ENCODE results near the gene AFAP1. TPM values are rescaled to one million over a fixed set of nuclear protein-coding genes. Genes with fewer than 3 reads are reported as not detected.

Gene AFAP1
- total RNA-seq, 1 donor from 2014 or later: 27.8 TPM

DNA sequence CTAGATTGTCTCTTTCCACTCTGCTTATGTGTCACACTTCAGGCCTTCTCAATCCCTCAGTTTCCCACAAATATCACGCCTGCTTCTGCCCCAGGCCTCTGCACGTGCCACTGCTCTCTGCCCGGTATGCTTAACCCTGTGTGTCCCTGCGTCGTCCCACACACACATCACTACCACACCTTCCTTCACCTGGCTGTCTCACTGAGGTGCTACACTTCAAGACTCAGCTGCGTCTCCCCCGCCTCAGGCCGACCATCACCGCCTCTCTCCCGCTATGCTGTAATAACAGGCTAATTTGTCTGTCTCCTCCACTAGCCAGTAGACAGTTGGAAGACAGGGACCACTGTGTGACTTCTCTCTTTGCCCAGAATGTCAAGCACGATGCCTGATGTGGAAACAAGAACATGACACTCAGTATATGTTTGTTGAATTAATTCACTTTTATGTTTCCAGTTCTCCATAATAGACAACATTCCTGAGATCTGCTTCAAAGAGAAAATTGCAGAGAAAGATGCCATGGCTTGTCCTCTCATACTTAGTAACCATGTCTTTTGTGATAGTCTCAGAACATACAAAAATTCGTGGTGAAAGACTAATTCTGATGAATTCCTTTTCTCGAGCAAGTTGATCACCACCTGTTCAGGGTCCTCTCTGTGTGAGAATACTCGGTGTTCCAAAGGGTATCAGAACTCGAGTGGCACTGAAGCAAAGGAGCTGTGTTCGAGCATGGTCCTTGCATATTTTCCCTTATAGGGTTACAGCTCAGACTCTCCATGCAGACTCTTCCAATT is 54.2 kb downstream of the AFAP1 start:
- H3K27me3 Mint-ChIP-seq (ENCODE audit: unreplicated experiment): peaks cover 8% of the 10 kb centered on the region
- no peak overlapping the region for H3K27ac Mint-ChIP-seq (ENCODE audit: unreplicated experiment)
- H3K4me1 Mint-ChIP-seq (ENCODE audit: unreplicated experiment): peaks cover 20% of the 10 kb centered on the region
- no peak overlapping the region for H3K4me3 Mint-ChIP-seq (ENCODE audit: unreplicated experiment)
- no peak for TF ChIP-seq CTCF (IDR thresholded peaks at IDR 0.05; ENCODE audit: unreplicated experiment)
- peaks cover 3% of the 10 kb centered on the region for H3K36me3 Mint-ChIP-seq (ENCODE audit: low read depth, unreplicated experiment)
- H3K9me3 Mint-ChIP-seq (ENCODE audit: unreplicated experiment): no peaks in the 10 kb centered on the region
- no peak for DNase-seq (ENCODE audit: low spot score)

GRCh38 chr4:7880683-7881082 is 59.0 kb downstream of the AFAP1 start:
- Mint-ChIP-seq H3K27ac (ENCODE audit: unreplicated experiment) (peak overlapping the region; percentile 93), H3K4me1 (ENCODE audit: unreplicated experiment) (peaks cover 45% of the 10 kb centered on the region), H3K4me3 (ENCODE audit: unreplicated experiment) (no peak overlapping the region), H3K9me3 (ENCODE audit: unreplicated experiment) (no peaks in the 10 kb centered on the region), H3K36me3 (ENCODE audit: low read depth, unreplicated experiment) (no peaks in the 10 kb centered on the region), H3K27me3 (ENCODE audit: unreplicated experiment) (peaks cover 10% of the 10 kb centered on the region)
- DNase-seq (ENCODE audit: low spot score): no peak
- no peak for TF ChIP-seq CTCF (IDR thresholded peaks at IDR 0.05; ENCODE audit: unreplicated experiment)

DNA sequence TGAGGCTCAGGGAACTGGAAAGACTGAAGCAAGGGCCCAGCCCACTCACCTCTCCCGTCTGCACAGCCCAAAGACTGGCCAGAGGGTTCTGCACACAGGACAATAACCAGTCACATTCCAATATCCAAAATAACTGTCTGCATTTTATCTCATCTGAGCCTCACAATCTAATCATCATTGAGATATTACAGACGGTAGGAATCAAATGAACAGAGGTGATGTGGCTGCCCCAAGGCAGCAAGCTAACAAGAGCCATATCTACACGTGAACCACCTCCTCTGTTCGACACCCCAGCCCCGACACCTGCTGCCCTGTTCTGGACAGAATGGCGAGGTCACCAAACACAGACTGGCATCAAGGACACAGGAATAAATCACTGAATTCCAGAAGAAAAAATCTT is 60.5 kb downstream of the AFAP1 start:
- Mint-ChIP-seq H3K4me3 (ENCODE audit: unreplicated experiment) (no peak overlapping the region), H3K27ac (ENCODE audit: unreplicated experiment) (peak overlapping the region; percentile 74), H3K4me1 (ENCODE audit: unreplicated experiment) (peaks cover 41% of the 10 kb centered on the region), H3K36me3 (ENCODE audit: low read depth, unreplicated experiment) (no peaks in the 10 kb centered on the region), H3K27me3 (ENCODE audit: unreplicated experiment) (peaks cover 10% of the 10 kb centered on the region), H3K9me3 (ENCODE audit: unreplicated experiment) (no peaks in the 10 kb centered on the region)
- no peak for DNase-seq (ENCODE audit: low spot score)
- no peak for TF ChIP-seq CTCF (IDR thresholded peaks at IDR 0.05; ENCODE audit: unreplicated experiment)

- no peak overlapping the region for H3K27ac Mint-ChIP-seq (ENCODE audit: unreplicated experiment)
- H3K4me3 Mint-ChIP-seq (ENCODE audit: unreplicated experiment): no peak overlapping the region
- H3K36me3 Mint-ChIP-seq (ENCODE audit: low read depth, unreplicated experiment): no peaks in the 10 kb centered on the region
- peaks cover 10% of the 10 kb centered on the region for H3K27me3 Mint-ChIP-seq (ENCODE audit: unreplicated experiment)
- H3K4me1 Mint-ChIP-seq (ENCODE audit: unreplicated experiment): peaks cover 41% of the 10 kb centered on the region
- TF ChIP-seq CTCF (IDR thresholded peaks at IDR 0.05; ENCODE audit: unreplicated experiment): no peak
- no peaks in the 10 kb centered on the region for H3K9me3 Mint-ChIP-seq (ENCODE audit: unreplicated experiment)
- DNase-seq (ENCODE audit: low spot score): no peak
Measured at GRCh38 chr4:7878323-7878722, 61.3 kb downstream of the AFAP1 start.

- no peak overlapping the region for H3K4me3 Mint-ChIP-seq (ENCODE audit: unreplicated experiment)
- no peaks in the 10 kb centered on the region for H3K36me3 Mint-ChIP-seq (ENCODE audit: low read depth, unreplicated experiment)
- H3K27ac Mint-ChIP-seq (ENCODE audit: unreplicated experiment): no peak overlapping the region
- H3K27me3 Mint-ChIP-seq (ENCODE audit: unreplicated experiment): peaks cover 10% of the 10 kb centered on the region
- no peak for TF ChIP-seq CTCF (IDR thresholded peaks at IDR 0.05; ENCODE audit: unreplicated experiment)
- no peaks in the 10 kb centered on the region for H3K9me3 Mint-ChIP-seq (ENCODE audit: unreplicated experiment)
- H3K4me1 Mint-ChIP-seq (ENCODE audit: unreplicated experiment): peaks cover 41% of the 10 kb centered on the region
- DNase-seq (ENCODE audit: low spot score): no peak
Measured at GRCh38 chr4:7877176-7877575, 62.5 kb downstream of the AFAP1 start.

Data from endothelial cell (in vitro differentiated cells).